ENCODE data around the gene DGKB.

Gene DGKB

DNA sequence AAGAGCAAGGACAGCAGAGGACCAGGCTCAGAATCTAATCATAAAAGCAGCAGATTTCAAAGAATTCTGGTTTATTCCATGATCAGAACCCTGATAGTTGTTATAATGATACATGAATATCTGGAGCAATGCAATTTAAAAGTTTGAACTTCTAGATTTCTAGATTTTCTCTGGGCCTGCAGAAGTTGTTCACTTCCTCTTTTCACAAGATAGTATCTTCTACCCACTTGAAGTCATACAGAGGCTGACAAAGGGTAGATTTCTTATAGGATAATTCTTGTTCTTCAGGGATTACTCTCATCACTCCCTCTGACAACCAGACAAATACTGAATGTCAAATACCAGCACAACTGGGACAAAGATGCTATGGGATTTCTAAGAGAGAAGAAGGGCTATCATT, 593.1 kb downstream of the DGKB start:
- Histone ChIP-seq H2AFZ (ENCODE audit: low read length) (no peak overlapping the region), H3K9ac (ENCODE audit: low read length) (no peak overlapping the region), H4K20me1 (ENCODE audit: insufficient read depth, low read length) (no peaks in the 10 kb centered on the region), H3K79me2 (ENCODE audit: low read length) (no peaks in the 10 kb centered on the region), H3K9me2 (replicated peaks; ENCODE audit: insufficient read depth, low read length) (no peaks in the 10 kb centered on the region), H3K27ac (ENCODE audit: low read length) (no peak overlapping the region), H3F3A (ENCODE audit: insufficient read depth, low read length) (no peaks in the 10 kb centered on the region), H3K4me3 (ENCODE audit: low read length) (no peak overlapping the region), H3K36me3 (replicated peaks; ENCODE audit: insufficient read depth, low read length) (no peaks in the 10 kb centered on the region), H3K27me3 (replicated peaks; ENCODE audit: insufficient read depth, low read length) (no peaks in the 10 kb centered on the region), H3K9me3 (replicated peaks; ENCODE audit: insufficient read depth, low read length) (no peaks in the 10 kb centered on the region), H3K4me1 (ENCODE audit: low read length) (no peaks in the 10 kb centered on the region), H3K4me2 (ENCODE audit: low read depth, low read length) (no peak overlapping the region)
- no peak for DNase-seq
- TF ChIP-seq EZH2 (optimal IDR thresholded peaks at IDR 0.05; ENCODE audit: low read depth, low read length) (no peak), EZH2phosphoT487 (IDR thresholded peaks at IDR 0.05; ENCODE audit: low read length) (no peak)
- TF ChIP-seq, protein P1, sequence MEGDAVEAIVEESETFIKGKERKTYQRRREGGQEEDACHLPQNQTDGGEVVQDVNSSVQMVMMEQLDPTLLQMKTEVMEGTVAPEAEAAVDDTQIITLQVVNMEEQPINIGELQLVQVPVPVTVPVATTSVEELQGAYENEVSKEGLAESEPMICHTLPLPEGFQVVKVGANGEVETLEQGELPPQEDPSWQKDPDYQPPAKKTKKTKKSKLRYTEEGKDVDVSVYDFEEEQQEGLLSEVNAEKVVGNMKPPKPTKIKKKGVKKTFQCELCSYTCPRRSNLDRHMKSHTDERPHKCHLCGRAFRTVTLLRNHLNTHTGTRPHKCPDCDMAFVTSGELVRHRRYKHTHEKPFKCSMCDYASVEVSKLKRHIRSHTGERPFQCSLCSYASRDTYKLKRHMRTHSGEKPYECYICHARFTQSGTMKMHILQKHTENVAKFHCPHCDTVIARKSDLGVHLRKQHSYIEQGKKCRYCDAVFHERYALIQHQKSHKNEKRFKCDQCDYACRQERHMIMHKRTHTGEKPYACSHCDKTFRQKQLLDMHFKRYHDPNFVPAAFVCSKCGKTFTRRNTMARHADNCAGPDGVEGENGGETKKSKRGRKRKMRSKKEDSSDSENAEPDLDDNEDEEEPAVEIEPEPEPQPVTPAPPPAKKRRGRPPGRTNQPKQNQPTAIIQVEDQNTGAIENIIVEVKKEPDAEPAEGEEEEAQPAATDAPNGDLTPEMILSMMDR (IDR thresholded peaks at IDR 0.05; ENCODE audit: low read length): no peak

DNA sequence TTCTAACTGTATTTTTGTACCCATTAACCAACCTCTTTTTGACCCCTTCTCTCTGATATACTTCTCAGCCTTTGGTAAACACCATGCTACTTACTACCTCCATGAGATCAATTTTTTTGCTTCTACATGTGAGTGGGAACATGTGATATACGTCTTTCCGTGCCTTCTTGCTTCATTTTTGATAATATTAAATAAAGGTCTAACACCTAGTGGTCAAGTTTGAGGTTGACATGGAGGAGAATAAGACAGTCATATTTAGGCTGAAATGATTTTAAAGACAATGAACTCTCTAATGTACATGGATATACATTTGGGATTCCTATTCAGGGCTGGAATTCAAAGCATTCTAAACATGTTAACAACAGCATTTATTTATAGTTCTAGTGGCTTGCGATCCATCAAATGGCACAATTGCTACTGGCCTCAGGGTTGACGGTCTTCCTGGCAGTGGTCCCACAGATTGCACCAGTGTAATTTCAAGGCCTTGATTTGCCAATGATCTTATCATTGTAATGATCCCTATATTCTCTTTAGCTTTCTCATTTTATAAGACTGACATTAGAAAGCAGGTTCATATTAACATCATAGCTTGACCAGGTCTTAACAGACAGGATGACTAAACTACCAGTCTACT, 597.2 kb downstream of the DGKB start:
- TF ChIP-seq EZH2phosphoT487 (IDR thresholded peaks at IDR 0.05; ENCODE audit: low read length): no peak
- TF ChIP-seq EZH2 (optimal IDR thresholded peaks at IDR 0.05; ENCODE audit: low read depth, low read length): no peak
- TF ChIP-seq, protein P1 (IDR thresholded peaks at IDR 0.05; ENCODE audit: low read length): no peak

DNA sequence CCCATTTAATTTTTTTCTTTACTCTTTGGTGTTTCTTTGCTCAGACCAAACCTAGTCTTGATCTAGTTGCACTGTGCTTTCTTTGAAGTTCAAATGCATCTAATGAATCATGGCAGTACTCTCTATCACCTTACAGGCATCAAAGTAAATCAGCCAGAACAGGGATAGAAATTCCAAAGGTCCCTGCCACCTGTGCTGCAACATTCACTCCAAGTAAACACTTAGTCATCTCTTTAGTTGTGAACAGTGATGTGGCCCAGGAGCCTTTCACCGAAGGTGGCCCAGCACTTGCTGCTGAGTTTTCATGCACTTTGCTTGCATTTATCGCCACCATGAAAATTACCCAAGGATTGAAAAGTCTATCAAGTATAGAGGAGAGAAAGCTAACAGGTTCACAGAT, 599.0 kb downstream of the DGKB start:
- Histone ChIP-seq H3F3A (ENCODE audit: insufficient read depth, low read length) (no peaks in the 10 kb centered on the region), H3K27me3 (replicated peaks; ENCODE audit: insufficient read depth, low read length) (no peaks in the 10 kb centered on the region), H3K9me2 (replicated peaks; ENCODE audit: insufficient read depth, low read length) (no peaks in the 10 kb centered on the region), H3K4me1 (ENCODE audit: low read length) (no peaks in the 10 kb centered on the region), H3K4me3 (ENCODE audit: low read length) (no peak overlapping the region), H4K20me1 (ENCODE audit: insufficient read depth, low read length) (no peaks in the 10 kb centered on the region), H3K27ac (ENCODE audit: low read length) (no peak overlapping the region), H3K36me3 (replicated peaks; ENCODE audit: insufficient read depth, low read length) (no peaks in the 10 kb centered on the region), H3K9me3 (replicated peaks; ENCODE audit: insufficient read depth, low read length) (no peaks in the 10 kb centered on the region), H3K79me2 (ENCODE audit: low read length) (no peaks in the 10 kb centered on the region), H3K4me2 (ENCODE audit: low read depth, low read length) (no peak overlapping the region), H3K9ac (ENCODE audit: low read length) (no peak overlapping the region), H2AFZ (ENCODE audit: low read length) (no peak overlapping the region)
- TF ChIP-seq EZH2 (optimal IDR thresholded peaks at IDR 0.05; ENCODE audit: low read depth, low read length): no peak
- TF ChIP-seq, protein P1 (IDR thresholded peaks at IDR 0.05; ENCODE audit: low read length): no peak
- DNase-seq: no peak

More for the DNA sequence above, 597.2 kb downstream of the DGKB start:
- Histone ChIP-seq H2AFZ (ENCODE audit: low read length) (no peak overlapping the region), H3K79me2 (ENCODE audit: low read length) (no peaks in the 10 kb centered on the region), H3K9ac (ENCODE audit: low read length) (no peak overlapping the region), H3K4me1 (ENCODE audit: low read length) (no peaks in the 10 kb centered on the region), H3K9me2 (replicated peaks; ENCODE audit: insufficient read depth, low read length) (no peaks in the 10 kb centered on the region), H3K36me3 (replicated peaks; ENCODE audit: insufficient read depth, low read length) (no peaks in the 10 kb centered on the region), H3K4me2 (ENCODE audit: low read depth, low read length) (no peak overlapping the region), H3K27me3 (replicated peaks; ENCODE audit: insufficient read depth, low read length) (no peaks in the 10 kb centered on the region), H4K20me1 (ENCODE audit: insufficient read depth, low read length) (no peaks in the 10 kb centered on the region), H3K9me3 (replicated peaks; ENCODE audit: insufficient read depth, low read length) (no peaks in the 10 kb centered on the region), H3K4me3 (ENCODE audit: low read length) (no peak overlapping the region), H3F3A (ENCODE audit: insufficient read depth, low read length) (no peaks in the 10 kb centered on the region), H3K27ac (ENCODE audit: low read length) (no peak overlapping the region)
- DNase-seq: no peak

All from MM.1S (cell line).